ENCODE results near the gene CSNK1E.

The CSNK1E gene

GRCh38 chr22:38325587-38325986 is 8.4 kb upstream of the CSNK1E start:
- TF ChIP-seq CTCF (conservative IDR thresholded peaks at IDR 0.05; ENCODE audit: low read depth, low read length) = no peak

GRCh38 chr22:38320605-38321402 is 3.6 kb upstream of the CSNK1E start:
- no peak for TF ChIP-seq CTCF (conservative IDR thresholded peaks at IDR 0.05; ENCODE audit: low read depth, low read length)
- H3K4me3 ChIP-seq (ENCODE audit: low read depth, low read length) = no peak overlapping the region
- DNase-seq (ENCODE audit: low read depth) = no peak

More at GRCh38 chr22:38325587-38325986, 8.4 kb upstream of the CSNK1E start:
- no peak overlapping the region for H3K4me3 ChIP-seq (ENCODE audit: low read depth, low read length)
- DNase-seq (ENCODE audit: low read depth) = no peak

- DNase-seq (ENCODE audit: low read depth) = no peak
- no peak overlapping the region for H3K4me3 ChIP-seq (ENCODE audit: low read depth, low read length)
- no peak for TF ChIP-seq CTCF (conservative IDR thresholded peaks at IDR 0.05; ENCODE audit: low read depth, low read length)
Measured at GRCh38 chr22:38318792-38319773, 1.9 kb upstream of the CSNK1E start.

GRCh38 chr22:38317995-38318715 is 922 bp upstream of the CSNK1E start:
- peak overlapping the region; percentile 65 for H3K4me3 ChIP-seq (ENCODE audit: low read depth, low read length)
- TF ChIP-seq CTCF (conservative IDR thresholded peaks at IDR 0.05; ENCODE audit: low read depth, low read length) = no peak
- DNase-seq (ENCODE audit: low read depth) = peak; percentile 86

- peak overlapping the region; percentile 79 for H3K4me3 ChIP-seq (ENCODE audit: low read depth, low read length)
- TF ChIP-seq CTCF (conservative IDR thresholded peaks at IDR 0.05; ENCODE audit: low read depth, low read length) = no peak
- DNase-seq (ENCODE audit: low read depth) = peak; percentile 65
Measured at GRCh38 chr22:38316364-38317121, 690 bp downstream of the CSNK1E start.

- DNase-seq (ENCODE audit: low read depth) = no peak
- H3K4me3 ChIP-seq (ENCODE audit: low read depth, low read length) = peak overlapping the region; percentile 79
- no peak for TF ChIP-seq CTCF (conservative IDR thresholded peaks at IDR 0.05; ENCODE audit: low read depth, low read length)
Measured at GRCh38 chr22:38315823-38316363, 1.3 kb downstream of the CSNK1E start.
